Testis (tissue), 2 donors: Measurements from ENCODE around the gene ARPC4.

Experiments
- CTCF ChIP-seq, 3 experiments: fragments of 450-650 bp in 2 of 3; fragments of 200-600 bp in 1 of 3; sonication (generic) in 1 of 3; IDR thresholded peaks; one replicate each; pipeline ENCODE4 v1.5.1; 2016 to 2019; ENCODE audit warnings: antibody characterized with exemption in 3 of 3, mild to moderate bottlenecking in 2 of 3, moderate library complexity in 1 of 3
- POLR2A ChIP-seq: fragments of 450-650 bp; IDR thresholded peaks from one replicate; pipeline ENCODE4 v1.6.1; 2017; ENCODE audit warnings: antibody characterized with exemption, mild to moderate bottlenecking, moderate library complexity

GRCh38 chr3:9846231-9846630, 53.3 kb downstream of the ARPC4 start:
- TF ChIP-seq CTCF (IDR thresholded peaks at IDR 0.05) (no peak), POLR2A (no peak)
